HEK293 (cell line): Measurements from ENCODE around the gene WASL.

Source experiments
- IKZF3 ChIP-seq: fragments of 450-650 bp; IDR thresholded peaks from 2 replicates; pipeline ENCODE4 v1.5.0; 2018; ENCODE audit warnings: missing biosample characterization, mild to moderate bottlenecking, missing genetic modification characterization, moderate library complexity
- SCRT2 ChIP-seq: fragments of 450-650 bp; formaldehyde crosslinking; IDR thresholded peaks from 2 replicates; pipeline ENCODE4 v1.5.1; 2016; ENCODE audit warnings: missing biosample characterization, missing genetic modification characterization
- WT1 ChIP-seq: fragments of 450-650 bp; formaldehyde crosslinking; IDR thresholded peaks from 2 replicates; pipeline ENCODE4 v1.5.1; 2016; ENCODE audit warnings: missing biosample characterization, missing genetic modification characterization
- ZBTB1 ChIP-seq: fragments of 450-650 bp; formaldehyde crosslinking; IDR thresholded peaks from 2 replicates; pipeline ENCODE4 v1.5.1; 2016; ENCODE audit warnings: missing biosample characterization, missing genetic modification characterization
- ZBTB21 ChIP-seq: fragments of 450-650 bp; formaldehyde crosslinking; IDR thresholded peaks from 2 replicates; pipeline ENCODE4 v1.5.1; 2017; ENCODE audit warnings: missing biosample characterization, missing genetic modification characterization
- ZBTB48 ChIP-seq: fragments of 450-650 bp; formaldehyde crosslinking; IDR thresholded peaks from 2 replicates; pipeline ENCODE4 v1.5.1; 2016; ENCODE audit warnings: missing biosample characterization, missing genetic modification characterization
- ZFP37 ChIP-seq: fragments of 450-650 bp; formaldehyde crosslinking; IDR thresholded peaks from 2 replicates; pipeline ENCODE4 v1.5.1; 2016; ENCODE audit warnings: missing biosample characterization, missing genetic modification characterization
- ZNF184 ChIP-seq: fragments of 450-650 bp; IDR thresholded peaks from 2 replicates; pipeline ENCODE4 v1.5.1; 2018; ENCODE audit warnings: missing biosample characterization, mild to moderate bottlenecking, missing genetic modification characterization
- ZNF202 ChIP-seq: fragments of 450-650 bp; formaldehyde crosslinking; IDR thresholded peaks from 2 replicates; pipeline ENCODE4 v1.5.1; 2016; ENCODE audit warnings: missing biosample characterization, missing genetic modification characterization, borderline replicate concordance
- ZNF311 ChIP-seq: fragments of 450-650 bp; formaldehyde crosslinking; IDR thresholded peaks from 2 replicates; pipeline ENCODE4 v1.5.1; 2017; ENCODE audit warnings: missing biosample characterization, missing genetic modification characterization, borderline replicate concordance
- ZNF324 ChIP-seq: fragments of 450-650 bp; formaldehyde crosslinking; IDR thresholded peaks from 2 replicates; pipeline ENCODE4 v1.5.1; 2016; ENCODE audit warnings: missing biosample characterization, missing genetic modification characterization
- ZNF366 ChIP-seq: fragments of 450-650 bp; formaldehyde crosslinking; conservative IDR thresholded peaks from 2 replicates; pipeline ENCODE4 v1.5.1; 2016; ENCODE audit warnings: missing biosample characterization, missing genetic modification characterization
- ZNF416 ChIP-seq: fragments of 450-650 bp; formaldehyde crosslinking; IDR thresholded peaks from 2 replicates; pipeline ENCODE4 v1.5.1; 2016; ENCODE audit warnings: missing biosample characterization, missing genetic modification characterization
- ZNF510 ChIP-seq: fragments of 450-650 bp; formaldehyde crosslinking; IDR thresholded peaks from 2 replicates; pipeline ENCODE4 v1.5.1; 2018; ENCODE audit warnings: mild to moderate bottlenecking, missing genetic modification characterization, missing biosample characterization; ENCODE audit not compliant: insufficient replicate concordance
- ZNF561 ChIP-seq: fragments of 450-650 bp; IDR thresholded peaks from 2 replicates; pipeline ENCODE4 v1.5.1; 2018; ENCODE audit warnings: missing biosample characterization, missing genetic modification characterization, borderline replicate concordance
- TF ChIP-seq, protein P1 (sequence below): fragments of 450-650 bp; formaldehyde crosslinking; IDR thresholded peaks from 2 replicates; pipeline ENCODE4 v1.5.1; 2016; ENCODE audit warnings: missing biosample characterization, missing genetic modification characterization
- TF ChIP-seq, protein P2 (sequence below): fragments of 450-650 bp; formaldehyde crosslinking; IDR thresholded peaks from 2 replicates; pipeline ENCODE4 v1.5.1; 2016; ENCODE audit warnings: missing biosample characterization, missing genetic modification characterization
- TF ChIP-seq, protein P3 (sequence below): fragments of 450-650 bp; formaldehyde crosslinking; IDR thresholded peaks from 2 replicates; pipeline ENCODE4 v1.5.1; 2016; ENCODE audit warnings: missing biosample characterization, missing genetic modification characterization
- TF ChIP-seq, protein P4 (sequence below): fragments of 450-650 bp; formaldehyde crosslinking; IDR thresholded peaks from 2 replicates; pipeline ENCODE4 v1.5.1; 2016; ENCODE audit warnings: missing biosample characterization, missing genetic modification characterization
- TF ChIP-seq, protein P5 (sequence below): fragments of 450-650 bp; formaldehyde crosslinking; IDR thresholded peaks from 2 replicates; pipeline ENCODE4 v1.5.1; 2017; ENCODE audit warnings: missing biosample characterization, mild to moderate bottlenecking, missing genetic modification characterization, moderate library complexity
- TF ChIP-seq, protein P6 (sequence below): fragments of 450-650 bp; formaldehyde crosslinking; IDR thresholded peaks from 2 replicates; pipeline ENCODE4 v1.5.1; 2016; ENCODE audit warnings: missing biosample characterization, missing genetic modification characterization
- TF ChIP-seq, protein P7 (sequence below): fragments of 450-650 bp; formaldehyde crosslinking; IDR thresholded peaks from 2 replicates; pipeline ENCODE4 v1.5.1; 2017; ENCODE audit warnings: missing biosample characterization, missing genetic modification characterization
- TF ChIP-seq, protein P8 (sequence below): fragments of 450-650 bp; formaldehyde crosslinking; IDR thresholded peaks from 2 replicates; pipeline ENCODE4 v1.5.1; 2016; ENCODE audit warnings: missing biosample characterization, missing genetic modification characterization

WASL gene

DNA sequence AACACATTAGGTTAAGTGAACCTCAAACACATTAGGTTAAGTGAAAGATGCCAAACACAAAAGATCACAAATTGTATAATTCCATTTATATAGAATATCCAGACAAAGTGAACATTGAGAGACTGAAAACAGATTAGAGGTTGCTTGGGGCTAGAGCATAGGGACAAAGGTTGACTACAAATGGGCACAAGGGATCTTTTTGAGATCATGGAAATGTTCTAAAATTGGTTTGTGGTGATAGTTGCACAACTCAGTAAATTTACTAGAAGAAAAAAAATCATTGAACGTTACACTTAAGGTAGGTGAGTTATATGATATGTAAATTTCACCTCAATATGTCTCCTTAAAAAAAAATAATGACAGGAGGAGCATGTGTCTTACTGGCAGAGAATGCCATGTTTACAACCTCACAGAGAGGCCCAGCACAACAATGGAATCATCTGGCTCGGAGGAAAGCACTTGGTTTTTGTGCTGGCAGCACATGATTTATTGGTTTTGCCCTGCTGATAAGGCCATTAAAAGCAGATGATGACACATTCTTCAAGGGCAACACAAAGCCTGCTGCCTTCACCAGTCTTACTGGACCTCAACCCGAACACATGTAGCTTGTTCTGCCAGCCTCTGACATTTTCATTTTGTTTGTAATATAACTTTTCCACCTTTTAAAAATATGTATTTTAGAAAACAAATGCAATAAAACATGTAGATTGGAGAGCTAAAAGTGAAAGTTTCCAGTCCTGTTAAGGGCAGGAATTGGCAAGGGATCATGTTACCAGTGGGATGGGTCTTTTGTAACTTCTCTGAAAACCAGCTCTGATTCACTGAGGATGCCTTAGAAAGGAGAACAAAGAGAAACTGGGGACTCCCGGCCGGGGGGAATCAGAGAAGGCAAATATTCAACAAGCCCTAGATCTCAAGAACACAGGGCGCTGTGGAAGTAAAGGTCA lies 105.0 kb downstream of the WASL start (continued):
- TF ChIP-seq, protein P1, sequence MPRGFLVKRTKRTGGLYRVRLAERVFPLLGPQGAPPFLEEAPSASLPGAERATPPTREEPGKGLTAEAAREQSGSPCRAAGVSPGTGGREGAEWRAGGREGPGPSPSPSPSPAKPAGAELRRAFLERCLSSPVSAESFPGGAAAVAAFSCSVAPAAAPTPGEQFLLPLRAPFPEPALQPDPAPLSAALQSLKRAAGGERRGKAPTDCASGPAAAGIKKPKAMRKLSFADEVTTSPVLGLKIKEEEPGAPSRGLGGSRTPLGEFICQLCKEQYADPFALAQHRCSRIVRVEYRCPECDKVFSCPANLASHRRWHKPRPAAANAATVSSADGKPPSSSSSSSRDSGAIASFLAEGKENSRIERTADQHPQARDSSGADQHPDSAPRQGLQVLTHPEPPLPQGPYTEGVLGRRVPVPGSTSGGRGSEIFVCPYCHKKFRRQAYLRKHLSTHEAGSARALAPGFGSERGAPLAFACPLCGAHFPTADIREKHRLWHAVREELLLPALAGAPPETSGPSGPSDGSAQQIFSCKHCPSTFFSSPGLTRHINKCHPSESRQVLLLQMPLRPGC (tag by site-specific recombination) = peak; percentile 72
- TF ChIP-seq ZFP37 (tag by site-specific recombination) (peak; percentile 57; the same call in 1 of the 2 replicates), ZNF202 (tag by site-specific recombination) (no peak), ZNF311 (tag by site-specific recombination) (no peak), WT1 (tag by site-specific recombination) (peak; percentile 46; the same call in 1 of the 2 replicates), ZNF416 (tag by site-specific recombination) (no peak), ZNF184 (tag by site-specific recombination) (0 out of 2 replicates have a peak, but pooled peaks have one; percentile 47), ZNF366 (tag by site-specific recombination) (peak; percentile 85), SCRT2 (tag by site-specific recombination) (no peak), ZBTB21 (tag by site-specific recombination) (no peak; the same call in 1 of the 2 replicates), ZNF510 (tag by site-specific recombination) (no peak), ZBTB48 (tag by site-specific recombination) (peak; percentile 87), ZNF561 (tag by site-specific recombination) (peak; percentile 91), ZBTB1 (0 out of 2 replicates have a peak, but pooled peaks have one; percentile 25), IKZF3 (tag by site-specific recombination) (no peak), ZNF324 (tag by site-specific recombination) (peak; percentile 77; the same call in 1 of the 2 replicates)
- TF ChIP-seq, protein P2, sequence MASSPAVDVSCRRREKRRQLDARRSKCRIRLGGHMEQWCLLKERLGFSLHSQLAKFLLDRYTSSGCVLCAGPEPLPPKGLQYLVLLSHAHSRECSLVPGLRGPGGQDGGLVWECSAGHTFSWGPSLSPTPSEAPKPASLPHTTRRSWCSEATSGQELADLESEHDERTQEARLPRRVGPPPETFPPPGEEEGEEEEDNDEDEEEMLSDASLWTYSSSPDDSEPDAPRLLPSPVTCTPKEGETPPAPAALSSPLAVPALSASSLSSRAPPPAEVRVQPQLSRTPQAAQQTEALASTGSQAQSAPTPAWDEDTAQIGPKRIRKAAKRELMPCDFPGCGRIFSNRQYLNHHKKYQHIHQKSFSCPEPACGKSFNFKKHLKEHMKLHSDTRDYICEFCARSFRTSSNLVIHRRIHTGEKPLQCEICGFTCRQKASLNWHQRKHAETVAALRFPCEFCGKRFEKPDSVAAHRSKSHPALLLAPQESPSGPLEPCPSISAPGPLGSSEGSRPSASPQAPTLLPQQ = peak; percentile 60; the same call in 1 of the 2 replicates
- TF ChIP-seq, protein P3, sequence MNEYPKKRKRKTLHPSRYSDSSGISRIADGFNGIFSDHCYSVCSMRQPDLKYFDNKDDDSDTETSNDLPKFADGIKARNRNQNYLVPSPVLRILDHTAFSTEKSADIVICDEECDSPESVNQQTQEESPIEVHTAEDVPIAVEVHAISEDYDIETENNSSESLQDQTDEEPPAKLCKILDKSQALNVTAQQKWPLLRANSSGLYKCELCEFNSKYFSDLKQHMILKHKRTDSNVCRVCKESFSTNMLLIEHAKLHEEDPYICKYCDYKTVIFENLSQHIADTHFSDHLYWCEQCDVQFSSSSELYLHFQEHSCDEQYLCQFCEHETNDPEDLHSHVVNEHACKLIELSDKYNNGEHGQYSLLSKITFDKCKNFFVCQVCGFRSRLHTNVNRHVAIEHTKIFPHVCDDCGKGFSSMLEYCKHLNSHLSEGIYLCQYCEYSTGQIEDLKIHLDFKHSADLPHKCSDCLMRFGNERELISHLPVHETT = 0 out of 2 replicates have a peak, but pooled peaks have one; percentile 61
- TF ChIP-seq, protein P4, sequence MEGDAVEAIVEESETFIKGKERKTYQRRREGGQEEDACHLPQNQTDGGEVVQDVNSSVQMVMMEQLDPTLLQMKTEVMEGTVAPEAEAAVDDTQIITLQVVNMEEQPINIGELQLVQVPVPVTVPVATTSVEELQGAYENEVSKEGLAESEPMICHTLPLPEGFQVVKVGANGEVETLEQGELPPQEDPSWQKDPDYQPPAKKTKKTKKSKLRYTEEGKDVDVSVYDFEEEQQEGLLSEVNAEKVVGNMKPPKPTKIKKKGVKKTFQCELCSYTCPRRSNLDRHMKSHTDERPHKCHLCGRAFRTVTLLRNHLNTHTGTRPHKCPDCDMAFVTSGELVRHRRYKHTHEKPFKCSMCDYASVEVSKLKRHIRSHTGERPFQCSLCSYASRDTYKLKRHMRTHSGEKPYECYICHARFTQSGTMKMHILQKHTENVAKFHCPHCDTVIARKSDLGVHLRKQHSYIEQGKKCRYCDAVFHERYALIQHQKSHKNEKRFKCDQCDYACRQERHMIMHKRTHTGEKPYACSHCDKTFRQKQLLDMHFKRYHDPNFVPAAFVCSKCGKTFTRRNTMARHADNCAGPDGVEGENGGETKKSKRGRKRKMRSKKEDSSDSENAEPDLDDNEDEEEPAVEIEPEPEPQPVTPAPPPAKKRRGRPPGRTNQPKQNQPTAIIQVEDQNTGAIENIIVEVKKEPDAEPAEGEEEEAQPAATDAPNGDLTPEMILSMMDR (tag by site-specific recombination) = no peak
- TF ChIP-seq, protein P5, sequence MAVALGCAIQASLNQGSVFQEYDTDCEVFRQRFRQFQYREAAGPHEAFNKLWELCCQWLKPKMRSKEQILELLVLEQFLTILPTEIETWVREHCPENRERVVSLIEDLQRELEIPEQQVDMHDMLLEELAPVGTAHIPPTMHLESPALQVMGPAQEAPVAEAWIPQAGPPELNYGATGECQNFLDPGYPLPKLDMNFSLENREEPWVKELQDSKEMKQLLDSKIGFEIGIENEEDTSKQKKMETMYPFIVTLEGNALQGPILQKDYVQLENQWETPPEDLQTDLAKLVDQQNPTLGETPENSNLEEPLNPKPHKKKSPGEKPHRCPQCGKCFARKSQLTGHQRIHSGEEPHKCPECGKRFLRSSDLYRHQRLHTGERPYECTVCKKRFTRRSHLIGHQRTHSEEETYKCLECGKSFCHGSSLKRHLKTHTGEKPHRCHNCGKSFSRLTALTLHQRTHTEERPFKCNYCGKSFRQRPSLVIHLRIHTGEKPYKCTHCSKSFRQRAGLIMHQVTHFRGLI = peak; percentile 39; the same call in 1 of the 2 replicates
- TF ChIP-seq, protein P6, sequence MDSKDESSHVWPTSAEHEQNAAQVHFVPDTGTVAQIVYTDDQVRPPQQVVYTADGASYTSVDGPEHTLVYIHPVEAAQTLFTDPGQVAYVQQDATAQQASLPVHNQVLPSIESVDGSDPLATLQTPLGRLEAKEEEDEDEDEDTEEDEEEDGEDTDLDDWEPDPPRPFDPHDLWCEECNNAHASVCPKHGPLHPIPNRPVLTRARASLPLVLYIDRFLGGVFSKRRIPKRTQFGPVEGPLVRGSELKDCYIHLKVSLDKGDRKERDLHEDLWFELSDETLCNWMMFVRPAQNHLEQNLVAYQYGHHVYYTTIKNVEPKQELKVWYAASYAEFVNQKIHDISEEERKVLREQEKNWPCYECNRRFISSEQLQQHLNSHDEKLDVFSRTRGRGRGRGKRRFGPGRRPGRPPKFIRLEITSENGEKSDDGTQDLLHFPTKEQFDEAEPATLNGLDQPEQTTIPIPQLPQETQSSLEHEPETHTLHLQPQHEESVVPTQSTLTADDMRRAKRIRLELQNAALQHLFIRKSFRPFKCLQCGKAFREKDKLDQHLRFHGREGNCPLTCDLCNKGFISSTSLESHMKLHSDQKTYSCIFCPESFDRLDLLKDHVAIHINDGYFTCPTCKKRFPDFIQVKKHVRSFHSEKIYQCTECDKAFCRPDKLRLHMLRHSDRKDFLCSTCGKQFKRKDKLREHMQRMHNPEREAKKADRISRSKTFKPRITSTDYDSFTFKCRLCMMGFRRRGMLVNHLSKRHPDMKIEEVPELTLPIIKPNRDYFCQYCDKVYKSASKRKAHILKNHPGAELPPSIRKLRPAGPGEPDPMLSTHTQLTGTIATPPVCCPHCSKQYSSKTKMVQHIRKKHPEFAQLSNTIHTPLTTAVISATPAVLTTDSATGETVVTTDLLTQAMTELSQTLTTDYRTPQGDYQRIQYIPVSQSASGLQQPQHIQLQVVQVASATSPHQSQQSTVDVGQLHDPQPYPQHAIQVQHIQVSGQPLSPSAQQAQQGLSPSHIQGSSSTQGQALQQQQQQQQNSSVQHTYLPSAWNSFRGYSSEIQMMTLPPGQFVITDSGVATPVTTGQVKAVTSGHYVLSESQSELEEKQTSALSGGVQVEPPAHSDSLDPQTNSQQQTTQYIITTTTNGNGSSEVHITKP = peak; percentile 88
- TF ChIP-seq, protein P7, sequence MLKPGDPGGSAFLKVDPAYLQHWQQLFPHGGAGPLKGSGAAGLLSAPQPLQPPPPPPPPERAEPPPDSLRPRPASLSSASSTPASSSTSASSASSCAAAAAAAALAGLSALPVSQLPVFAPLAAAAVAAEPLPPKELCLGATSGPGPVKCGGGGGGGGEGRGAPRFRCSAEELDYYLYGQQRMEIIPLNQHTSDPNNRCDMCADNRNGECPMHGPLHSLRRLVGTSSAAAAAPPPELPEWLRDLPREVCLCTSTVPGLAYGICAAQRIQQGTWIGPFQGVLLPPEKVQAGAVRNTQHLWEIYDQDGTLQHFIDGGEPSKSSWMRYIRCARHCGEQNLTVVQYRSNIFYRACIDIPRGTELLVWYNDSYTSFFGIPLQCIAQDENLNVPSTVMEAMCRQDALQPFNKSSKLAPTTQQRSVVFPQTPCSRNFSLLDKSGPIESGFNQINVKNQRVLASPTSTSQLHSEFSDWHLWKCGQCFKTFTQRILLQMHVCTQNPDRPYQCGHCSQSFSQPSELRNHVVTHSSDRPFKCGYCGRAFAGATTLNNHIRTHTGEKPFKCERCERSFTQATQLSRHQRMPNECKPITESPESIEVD (tag by site-specific recombination) = peak; percentile 93
- TF ChIP-seq, protein P8, sequence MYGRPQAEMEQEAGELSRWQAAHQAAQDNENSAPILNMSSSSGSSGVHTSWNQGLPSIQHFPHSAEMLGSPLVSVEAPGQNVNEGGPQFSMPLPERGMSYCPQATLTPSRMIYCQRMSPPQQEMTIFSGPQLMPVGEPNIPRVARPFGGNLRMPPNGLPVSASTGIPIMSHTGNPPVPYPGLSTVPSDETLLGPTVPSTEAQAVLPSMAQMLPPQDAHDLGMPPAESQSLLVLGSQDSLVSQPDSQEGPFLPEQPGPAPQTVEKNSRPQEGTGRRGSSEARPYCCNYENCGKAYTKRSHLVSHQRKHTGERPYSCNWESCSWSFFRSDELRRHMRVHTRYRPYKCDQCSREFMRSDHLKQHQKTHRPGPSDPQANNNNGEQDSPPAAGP (tag by site-specific recombination) = no peak
